Aorta (tissue), 5 donors: ENCODE data around the gene GAB2. TPM values are rescaled to one million over a fixed set of nuclear protein-coding genes. Genes with fewer than 3 reads are reported as not detected.

Experiments used
- ATAC-seq: fragments of 200-7000 bp; cut with Tn5 transposase; one replicate; pipeline ENCODE4 v1.9.1; 2022; ENCODE audit warnings: moderate library complexity; ENCODE audit not compliant: low FRiP score
- DNase-seq, 2 donors: peaks; one replicate each; pipeline ENCODE4 v3.0.0-alpha.2; 2020
- H3K27ac ChIP-seq, 2 donors: one replicate each; pipeline ENCODE4 v1.5.1; 2013; ENCODE audit warnings: low read length in 2 of 2, mild to moderate bottlenecking in 2 of 2, moderate library complexity in 2 of 2, control low read depth in 1 of 2, inconsistent platforms in 1 of 2, low read depth in 1 of 2
- H3K27me3 ChIP-seq, 2 donors: one replicate each; pipeline ENCODE4 v1.6.1; 2013; ENCODE audit warnings: control low read depth in 1 of 2, low read length in 1 of 2, mild to moderate bottlenecking in 1 of 2, moderate library complexity in 1 of 2; ENCODE audit not compliant: insufficient read depth in 2 of 2, control insufficient read depth in 1 of 2
- H3K36me3 ChIP-seq, 2 donors: one replicate each; pipeline ENCODE4 v1.6.1; 2013; ENCODE audit warnings: control low read depth in 1 of 2, low read length in 1 of 2, mild to moderate bottlenecking in 1 of 2; ENCODE audit not compliant: insufficient read depth in 2 of 2, control insufficient read depth in 1 of 2
- H3K4me1 ChIP-seq, 2 donors: one replicate each; pipeline ENCODE4 v1.6.1; 2013; ENCODE audit warnings: low read length in 2 of 2, control low read depth in 1 of 2, mild to moderate bottlenecking in 1 of 2, moderate library complexity in 1 of 2; ENCODE audit not compliant: insufficient read depth in 2 of 2, control insufficient read depth in 1 of 2
- H3K4me3 ChIP-seq, 2 donors: one replicate each; pipeline ENCODE4 v1.5.1; 2013; ENCODE audit warnings: low read length in 2 of 2, control low read depth in 1 of 2, mild to moderate bottlenecking in 1 of 2
- H3K9me3 ChIP-seq: one replicate; pipeline ENCODE4 v1.6.1; 2013; ENCODE audit warnings: mild to moderate bottlenecking, low read length; ENCODE audit not compliant: control insufficient read depth
- WGBS, 2 donors: extraction: QIAGEN DNeasy Blood & Tissue Kit; methylation state at CpG; one replicate each; pipeline ENCODE4 v1.1.7; 2013; 5-methylcytosine and 5-hydroxymethylcytosine counted together
- intact Hi-C, 2 donors: fragments of 100-400 bp; cut with DNase I; formaldehyde crosslinking; loops; one replicate each; pipeline versions ENCODE4 v1.14.2 to v1.15.0; 2022
- polyA plus RNA-seq, 2 donors: library from polyadenylated mRNA; stranded (reverse); fragments of 200-250 nt; gene quantifications; one replicate each; pipeline ENCODE4 v1.2.3, GENCODE V29; 2013
- total RNA-seq, 2 donors: library from RNA; stranded (reverse); fragmentation: NEBNext Ultra II Directional; extraction: Animal tissue kit (Norgen Biotek cat#: 25700); gene quantifications; one replicate each; pipeline ENCODE4 v1.2.1, GENCODE V29; 2021
- donor health status: healthy with polysubstance abuse.
- donor health status: Bipolar disorder and iron deficiency.
- donor health status: DM: no; HTN: no; CAD: no.
- donor health status: DM: no; HTN: no; CAD: no.
- donor health status: DM: yes; HTN: yes; CAD: no.

The GAB2 gene
- total and polyA plus RNA-seq, 4 donors = 19.3 to 82.6 (median 55.2) TPM

DNA sequence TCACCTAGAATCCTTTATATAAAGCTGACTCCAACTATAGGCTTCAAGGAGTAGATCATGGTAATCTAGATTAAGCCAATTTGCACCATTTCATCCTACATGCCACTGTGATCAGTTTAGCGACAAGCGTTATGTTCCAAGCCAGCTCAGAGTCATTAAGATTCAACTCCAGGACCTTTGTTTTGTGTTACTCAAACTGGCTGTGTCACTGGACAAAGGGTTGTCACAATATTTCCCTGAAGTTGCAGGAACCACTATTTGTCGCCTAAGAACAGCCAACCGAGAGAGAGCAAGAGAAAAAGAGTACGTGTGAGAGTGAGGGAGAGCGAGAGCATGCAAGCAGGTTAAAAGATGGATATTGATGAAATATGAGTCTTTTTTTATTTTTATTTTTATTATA, 124.1 kb downstream of the GAB2 start:
- no peak for ATAC-seq
- peaks cover 2 to 8% of the 10 kb centered on the region in 2 donors for H3K4me1 ChIP-seq
- H3K9me3 ChIP-seq = no peaks in the 10 kb centered on the region
- intact Hi-C loops = no loop called here
- WGBS, 2 donors = 98 to 99% methylated on average over 6 of the region's 6 CpGs
- DNase-seq = no peak
- no peak overlapping the region for H3K4me3 ChIP-seq
- H3K27me3 ChIP-seq = no peaks in the 10 kb centered on the region
- no peaks in the 10 kb centered on the region for H3K36me3 ChIP-seq
- H3K27ac ChIP-seq = no peak overlapping the region

DNA sequence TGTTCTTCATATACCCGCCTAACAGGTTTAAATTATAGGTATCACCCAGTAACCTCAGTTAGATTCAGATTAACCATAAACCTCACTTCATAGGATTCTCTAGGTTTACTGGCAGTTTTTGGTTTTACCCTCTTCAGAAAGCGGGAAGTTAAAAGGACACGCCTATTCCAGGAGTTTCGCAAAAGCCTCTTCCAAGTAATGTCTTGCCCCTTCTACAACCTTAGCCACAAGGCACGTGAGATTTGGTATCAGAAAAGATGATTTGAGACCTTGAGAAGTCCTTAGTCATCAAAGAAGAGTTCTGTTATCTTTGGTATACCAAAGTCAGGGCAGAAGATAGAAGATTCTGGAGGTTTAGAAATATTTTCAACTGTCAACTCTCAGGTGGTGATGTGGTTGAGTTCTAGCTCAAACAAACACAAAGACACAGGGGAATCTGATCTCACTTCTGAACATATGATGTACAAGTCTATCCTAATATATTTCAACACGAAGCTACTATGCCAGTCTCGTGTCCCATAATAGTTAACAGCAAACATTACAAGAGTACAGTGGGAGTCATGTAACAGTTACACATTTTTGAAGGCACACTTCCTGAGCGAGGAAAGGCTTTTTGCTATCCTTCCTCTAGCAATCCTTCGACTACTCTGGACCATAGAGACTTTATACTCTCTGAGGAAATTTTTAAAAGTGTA, 125.4 kb downstream of the GAB2 start:
- 62 to 63% methylated on average over 9 of the region's 9 CpGs for WGBS, 2 donors
- Histone ChIP-seq H3K27ac (no peak overlapping the region), H3K9me3 (no peaks in the 10 kb centered on the region), H3K4me1 (peaks cover 2 to 8% of the 10 kb centered on the region in 2 donors), H3K4me3 (no peak overlapping the region), H3K36me3 (no peaks in the 10 kb centered on the region), H3K27me3 (no peaks in the 10 kb centered on the region)
- intact Hi-C loops = no loop called here
- DNase-seq = no peak
- ATAC-seq = no peak

DNA sequence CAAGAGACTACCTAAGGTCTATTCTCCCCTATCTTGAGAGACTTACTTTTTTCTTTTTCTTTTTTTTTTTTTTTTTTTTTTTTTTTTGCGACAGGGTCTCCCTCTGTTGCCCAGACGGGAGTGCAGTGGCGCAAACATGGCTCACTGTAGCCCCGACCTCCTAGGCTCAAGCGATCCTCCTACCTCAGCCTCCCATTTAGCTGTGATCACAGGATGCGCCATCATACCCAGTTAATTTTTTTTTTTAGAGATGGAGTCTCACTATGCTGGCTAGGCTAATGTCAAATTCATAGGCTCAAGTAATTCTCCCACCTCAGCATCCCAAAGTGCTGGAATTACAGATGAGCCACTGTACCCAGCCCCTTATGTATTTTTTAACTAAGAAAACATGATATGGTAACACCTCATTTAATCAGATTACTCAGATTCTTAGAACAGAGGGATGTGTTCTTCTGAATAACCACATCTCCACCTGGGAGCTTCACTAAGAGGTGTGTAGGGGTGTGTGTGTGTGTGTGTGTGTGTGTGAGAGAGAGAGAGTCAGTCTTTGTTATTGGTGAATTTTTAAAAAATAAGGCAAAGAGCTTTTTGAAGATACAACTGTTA, 126.0 kb downstream of the GAB2 start:
- H3K36me3 ChIP-seq = no peaks in the 10 kb centered on the region

DNA sequence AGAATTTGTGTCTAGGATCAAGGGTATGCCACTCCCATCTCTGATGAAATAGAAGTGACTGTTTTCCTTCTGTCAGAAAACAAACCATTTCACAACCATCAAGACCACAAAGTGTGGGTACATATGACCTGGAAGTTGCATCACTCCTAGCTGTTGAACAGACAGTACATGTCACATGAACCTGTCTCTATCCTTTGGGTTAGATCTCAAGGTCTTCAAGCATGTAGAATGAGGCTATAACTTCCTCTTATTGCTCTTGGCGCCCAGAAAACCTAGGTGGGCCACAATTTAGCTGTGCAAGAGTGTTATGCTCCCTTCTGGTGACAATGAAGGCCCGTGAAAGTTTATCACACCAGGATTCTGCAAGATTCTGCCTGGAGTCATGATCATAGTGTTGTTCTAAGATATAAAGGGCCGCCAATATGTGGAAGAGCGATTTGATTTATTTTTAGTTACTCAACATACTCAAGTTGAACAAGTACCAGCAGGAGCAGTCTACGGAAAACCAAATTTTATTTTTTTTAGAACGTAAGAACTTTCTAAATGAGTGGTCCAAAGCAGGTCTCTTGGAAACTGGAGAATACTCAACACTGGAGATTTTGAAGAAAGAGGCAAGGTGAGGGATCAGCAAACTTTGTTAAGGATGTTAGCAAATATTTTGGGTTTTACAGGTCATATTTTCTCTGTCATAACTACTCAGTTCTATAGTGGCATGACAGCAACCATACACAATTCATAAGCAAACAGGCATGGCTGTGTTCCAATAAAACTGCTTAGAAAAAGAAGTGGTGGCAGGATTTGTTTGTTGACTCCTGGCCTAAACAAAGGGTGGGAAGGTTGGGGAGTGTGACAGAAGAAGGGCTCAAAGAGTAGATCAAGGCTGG, 127.1 kb downstream of the GAB2 start:
- H3K4me3 ChIP-seq = no peak overlapping the region
- no peaks in the 10 kb centered on the region for H3K9me3 ChIP-seq
- no peak overlapping the region for H3K27ac ChIP-seq
- 51 to 54% methylated on average over 6 of the region's 6 CpGs for WGBS, 2 donors
- no peak for DNase-seq
- peaks cover 2 to 8% of the 10 kb centered on the region in 2 donors for H3K4me1 ChIP-seq
- intact Hi-C loops = no loop called here
- peak; percentile 70 for ATAC-seq
- H3K36me3 ChIP-seq = no peaks in the 10 kb centered on the region
- no peaks in the 10 kb centered on the region for H3K27me3 ChIP-seq

More for the DNA sequence above, 126.0 kb downstream of the GAB2 start:
- ATAC-seq (no peak), DNase-seq (no peak)
- Histone ChIP-seq H3K4me3 (no peak overlapping the region), H3K27me3 (no peaks in the 10 kb centered on the region), H3K27ac (no peak overlapping the region), H3K4me1 (peaks cover 2 to 8% of the 10 kb centered on the region in 2 donors), H3K9me3 (no peaks in the 10 kb centered on the region)
- intact Hi-C loops = no loop called here
- WGBS, 2 donors = 97 to 99% methylated on average over 6 of the region's 6 CpGs

DNA sequence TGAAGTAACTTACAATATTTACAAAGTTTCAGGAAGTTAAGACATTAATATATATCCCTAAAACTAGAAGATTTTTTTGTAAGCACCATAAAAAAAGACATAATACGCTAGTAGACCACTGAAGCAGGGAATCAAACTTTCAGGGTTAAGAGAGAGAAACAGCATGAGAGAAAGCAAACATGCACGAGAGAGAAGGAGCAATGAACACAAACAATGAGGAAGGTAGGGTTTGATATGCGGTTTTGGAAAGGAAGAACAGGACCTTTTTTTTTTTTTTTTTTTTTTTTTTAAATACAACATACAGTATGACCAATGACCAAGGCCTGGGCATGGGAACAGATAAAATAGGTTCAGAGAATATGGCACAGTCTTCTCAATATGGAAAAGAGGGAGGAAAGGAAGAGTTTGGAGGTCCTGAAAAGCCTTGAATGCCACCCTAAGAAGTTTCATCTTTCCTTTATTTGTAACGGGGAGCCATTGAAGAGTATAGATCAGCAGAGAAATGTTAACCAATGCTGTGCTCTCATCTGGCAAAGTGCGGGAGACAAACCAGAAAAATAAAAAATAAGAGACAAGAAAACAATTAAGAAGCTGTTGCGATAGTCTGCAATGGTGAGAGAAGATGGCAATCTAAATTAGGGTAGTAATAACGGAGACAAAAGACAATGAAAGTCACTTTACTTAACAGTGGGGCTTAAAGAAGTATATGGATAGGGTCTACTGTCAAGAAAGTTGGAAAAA, 127.9 kb downstream of the GAB2 start:
- Histone ChIP-seq H3K4me1 (peaks cover 2 to 8% of the 10 kb centered on the region in 2 donors), H3K27ac (no peak overlapping the region), H3K4me3 (no peak overlapping the region), H3K9me3 (no peaks in the 10 kb centered on the region), H3K36me3 (no peaks in the 10 kb centered on the region), H3K27me3 (no peaks in the 10 kb centered on the region)
- WGBS, 2 donors = 89 to 90% methylated on average over 7 of the region's 7 CpGs
- ATAC-seq = no peak
- intact Hi-C loops = no loop called here
- DNase-seq = no peak

DNA sequence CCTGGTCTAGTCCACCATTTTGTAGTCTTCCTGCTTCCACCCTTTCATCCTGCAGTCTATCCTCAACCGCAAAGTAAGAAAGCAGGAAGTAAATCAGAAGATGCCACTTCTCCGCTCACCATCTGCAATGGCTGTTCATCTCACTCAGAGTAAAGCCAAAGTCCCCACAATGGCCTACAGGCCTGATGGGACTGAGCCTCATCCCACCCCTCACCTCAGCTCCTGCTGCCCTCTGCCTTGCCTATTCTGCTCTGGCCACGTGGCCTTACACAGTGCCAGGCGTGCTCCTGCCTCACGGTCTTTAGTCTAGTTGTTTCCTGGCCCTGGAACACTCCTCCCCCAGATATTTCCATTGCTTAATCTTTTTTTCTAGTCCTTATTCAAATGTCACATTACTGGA, 133.4 kb downstream of the GAB2 start:
- ATAC-seq (no peak), DNase-seq (no peak)
- intact Hi-C loops = no loop called here
- H3K36me3 ChIP-seq = peaks cover 0 to 2% of the 10 kb centered on the region in 2 donors
- H3K4me3 ChIP-seq = no peak overlapping the region
- no peaks in the 10 kb centered on the region for H3K27me3 ChIP-seq
- no peaks in the 10 kb centered on the region for H3K9me3 ChIP-seq
- 71 to 77% methylated on average over 5 of the region's 5 CpGs for WGBS, 2 donors
- H3K27ac ChIP-seq = no peak overlapping the region
- H3K4me1 ChIP-seq = peaks cover 0 to 4% of the 10 kb centered on the region in 2 donors

DNA sequence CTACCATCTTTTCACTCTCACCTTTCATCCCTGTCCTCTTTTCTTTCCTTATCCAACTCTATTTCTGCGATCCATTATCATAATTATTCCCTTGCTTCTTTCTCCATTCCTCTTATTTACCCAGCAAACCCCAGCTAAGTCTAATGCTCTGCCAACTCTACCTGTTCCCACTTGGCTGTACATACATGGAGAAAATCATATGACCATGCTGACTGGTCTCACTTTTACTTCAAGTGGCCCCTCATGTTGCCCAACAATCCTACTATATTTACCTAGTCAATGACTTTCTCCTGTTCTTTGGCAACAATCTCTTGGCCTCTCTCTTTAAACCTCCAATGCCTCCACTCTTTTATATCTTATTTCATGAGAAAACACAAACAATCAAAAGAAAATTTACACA, 134.8 kb downstream of the GAB2 start:
- H3K27ac ChIP-seq = no peak overlapping the region
- peaks cover 0 to 4% of the 10 kb centered on the region in 2 donors for H3K4me1 ChIP-seq
- peaks cover 0 to 2% of the 10 kb centered on the region in 2 donors for H3K36me3 ChIP-seq
- ATAC-seq (no peak), DNase-seq (no peak)
- H3K9me3 ChIP-seq = no peaks in the 10 kb centered on the region
- H3K27me3 ChIP-seq = no peaks in the 10 kb centered on the region
- no peak overlapping the region for H3K4me3 ChIP-seq
- 98 to 100% methylated on average over 1 of the region's 1 CpG for WGBS, 2 donors
- intact Hi-C loops = no loop called here

DNA sequence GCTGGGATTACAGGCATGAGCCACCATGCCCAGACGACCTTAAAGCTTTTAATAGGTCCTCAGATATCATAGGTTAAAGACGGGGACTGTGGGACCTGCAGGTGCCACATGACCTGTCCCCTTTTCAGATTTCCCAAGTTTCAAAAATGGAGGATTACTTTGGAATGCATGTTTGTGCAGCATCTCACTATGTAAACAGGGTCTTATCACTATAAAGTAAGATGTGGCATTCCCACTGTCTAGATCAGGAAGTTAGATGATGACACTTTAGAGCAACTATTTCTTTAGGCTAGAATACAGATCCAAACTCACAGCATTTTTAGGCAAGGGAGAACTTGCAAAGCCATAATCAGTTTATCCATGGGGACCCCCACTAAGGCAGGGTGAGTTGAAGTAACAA, 136.1 kb downstream of the GAB2 start:
- intact Hi-C loops = no loop called here
- DNase-seq (no peak), ATAC-seq (no peak)
- no peaks in the 10 kb centered on the region for H3K9me3 ChIP-seq
- H3K36me3 ChIP-seq = peaks cover 0 to 2% of the 10 kb centered on the region in 2 donors
- no peak overlapping the region for H3K27ac ChIP-seq
- H3K4me3 ChIP-seq = no peak overlapping the region
- WGBS, 2 donors = 88 to 89% methylated on average over 2 of the region's 2 CpGs
- peaks cover 0 to 4% of the 10 kb centered on the region in 2 donors for H3K4me1 ChIP-seq
- no peaks in the 10 kb centered on the region for H3K27me3 ChIP-seq
